GF-D8 (cell line): ENCODE measurements around the gene LAMA5.
"Not testable (repeated sequence)": the region's sequence is repeated elsewhere in the genome, so short reads cannot be mapped to it uniquely, and the experiment has no call there.

Experiments used
- DNase-seq: peaks from one replicate; lab custom pipeline; 2025; lab: John Stamatoyannopoulos, UW

Gene LAMA5

DNA sequence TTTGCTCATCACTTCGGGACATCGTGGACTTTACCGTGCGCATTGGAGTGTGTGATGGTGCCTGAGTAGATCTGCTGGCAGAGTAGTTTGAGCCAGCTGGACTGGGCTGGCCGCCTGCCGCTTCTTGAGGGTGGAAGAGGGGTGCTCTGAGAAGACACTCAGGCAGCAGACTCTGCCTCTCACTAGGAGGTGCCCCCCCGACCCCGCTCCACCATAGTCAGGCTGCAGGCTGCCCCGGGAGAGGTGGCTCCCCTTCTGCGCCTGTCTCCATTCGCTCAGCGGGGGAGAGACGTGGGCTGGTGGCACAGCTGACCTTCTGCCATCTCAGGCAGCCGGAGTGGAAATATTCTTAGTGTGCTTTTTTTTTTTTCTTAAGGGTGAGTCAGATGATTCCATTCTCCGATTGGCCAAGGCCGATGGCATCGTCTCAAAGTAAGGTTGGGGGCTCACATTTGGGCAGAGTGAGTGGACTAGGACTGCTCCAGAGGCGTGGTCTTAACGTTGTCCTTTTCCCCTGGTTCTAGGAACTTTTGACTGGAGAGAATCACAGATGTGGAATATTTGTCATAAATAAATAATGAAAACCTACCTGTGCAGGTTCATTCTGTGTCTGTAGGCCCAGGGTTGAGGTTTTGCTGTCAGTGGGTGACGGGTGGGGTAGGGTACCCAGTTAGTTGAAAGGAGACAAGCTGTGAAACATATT is 21.0 kb upstream of the LAMA5 start:
- no peak for DNase-seq

DNA sequence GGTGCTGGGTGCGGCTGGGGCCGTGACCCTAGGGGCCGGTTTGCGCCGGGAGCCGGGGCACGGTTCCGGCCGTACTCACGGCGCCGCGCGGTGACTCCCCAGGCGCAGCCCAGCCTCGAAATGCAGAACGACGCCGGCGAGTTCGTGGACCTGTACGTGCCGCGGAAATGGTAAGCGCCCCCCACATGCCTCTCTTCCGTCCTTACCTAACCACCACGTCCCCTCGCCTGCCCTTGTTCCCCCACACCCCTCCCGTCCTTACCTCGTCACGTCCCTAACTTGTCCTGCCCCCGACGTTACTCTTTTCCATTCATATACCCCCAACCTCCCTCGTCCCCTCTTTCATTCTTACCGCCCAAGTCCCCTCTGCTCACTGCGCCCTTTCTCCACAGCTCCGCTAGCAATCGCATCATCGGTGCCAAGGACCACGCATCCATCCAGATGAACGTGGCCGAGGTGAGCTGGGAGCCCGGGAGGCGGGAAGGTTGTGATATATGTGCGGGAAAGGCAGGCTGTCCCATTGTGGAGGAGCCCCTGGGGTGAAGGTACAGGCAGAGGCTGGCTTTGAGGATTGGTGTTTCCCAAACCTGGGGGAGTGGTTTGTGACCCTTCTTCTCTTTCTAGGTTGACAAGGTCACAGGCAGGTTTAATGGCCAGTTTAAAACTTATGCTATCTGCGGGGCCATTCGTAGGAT is 20.3 kb upstream of the LAMA5 start:
- DNase-seq: no peak

DNA sequence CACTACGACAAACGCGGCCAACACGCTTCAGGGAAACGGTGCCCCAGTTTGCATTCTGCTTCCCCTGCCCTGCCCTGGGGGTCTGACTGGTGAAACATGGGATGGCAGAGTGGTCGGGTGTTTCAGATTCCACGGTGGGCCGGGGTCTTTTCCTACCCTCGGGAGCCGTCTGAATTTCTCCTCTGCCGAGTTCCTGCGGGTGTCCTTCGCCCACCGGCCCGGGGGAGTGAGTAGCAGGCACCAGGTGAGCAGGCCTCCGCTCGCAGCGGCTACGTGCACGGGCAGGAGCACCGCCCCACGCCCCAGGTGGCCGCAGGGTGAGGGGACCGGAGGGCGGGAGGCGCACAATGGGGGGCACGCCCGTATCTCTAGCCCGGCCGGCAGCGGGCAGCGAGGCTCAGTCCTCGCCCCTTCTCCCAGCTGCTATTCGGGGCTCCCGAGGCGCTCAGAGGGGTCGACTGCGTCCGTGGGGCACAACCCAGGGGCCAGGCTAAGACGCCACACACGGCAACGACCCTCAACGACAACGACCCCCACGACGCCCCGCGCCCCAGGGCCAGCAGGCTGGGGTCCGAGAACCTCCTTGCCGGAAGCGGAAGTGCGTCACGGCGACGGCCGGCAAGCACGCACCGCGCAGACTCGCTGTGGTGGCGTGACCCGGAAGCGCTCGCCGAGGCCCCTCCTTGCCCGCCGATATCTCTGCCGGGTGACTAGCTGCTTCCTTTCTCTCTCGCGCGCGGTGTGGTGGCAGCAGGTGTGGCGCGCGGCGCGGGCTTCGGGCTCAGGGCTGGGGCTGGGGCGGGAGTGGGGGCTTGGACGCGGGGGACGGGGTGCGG is 19.5 kb upstream of the LAMA5 start, which contains the start of gene RPS21:
Gene RPS21 (plus strand): TSS at position 721 of the 836 bp plus-strand sequence. CDS start 236 bp downstream, outside the sequence.
- peak; percentile 70 for DNase-seq

DNA sequence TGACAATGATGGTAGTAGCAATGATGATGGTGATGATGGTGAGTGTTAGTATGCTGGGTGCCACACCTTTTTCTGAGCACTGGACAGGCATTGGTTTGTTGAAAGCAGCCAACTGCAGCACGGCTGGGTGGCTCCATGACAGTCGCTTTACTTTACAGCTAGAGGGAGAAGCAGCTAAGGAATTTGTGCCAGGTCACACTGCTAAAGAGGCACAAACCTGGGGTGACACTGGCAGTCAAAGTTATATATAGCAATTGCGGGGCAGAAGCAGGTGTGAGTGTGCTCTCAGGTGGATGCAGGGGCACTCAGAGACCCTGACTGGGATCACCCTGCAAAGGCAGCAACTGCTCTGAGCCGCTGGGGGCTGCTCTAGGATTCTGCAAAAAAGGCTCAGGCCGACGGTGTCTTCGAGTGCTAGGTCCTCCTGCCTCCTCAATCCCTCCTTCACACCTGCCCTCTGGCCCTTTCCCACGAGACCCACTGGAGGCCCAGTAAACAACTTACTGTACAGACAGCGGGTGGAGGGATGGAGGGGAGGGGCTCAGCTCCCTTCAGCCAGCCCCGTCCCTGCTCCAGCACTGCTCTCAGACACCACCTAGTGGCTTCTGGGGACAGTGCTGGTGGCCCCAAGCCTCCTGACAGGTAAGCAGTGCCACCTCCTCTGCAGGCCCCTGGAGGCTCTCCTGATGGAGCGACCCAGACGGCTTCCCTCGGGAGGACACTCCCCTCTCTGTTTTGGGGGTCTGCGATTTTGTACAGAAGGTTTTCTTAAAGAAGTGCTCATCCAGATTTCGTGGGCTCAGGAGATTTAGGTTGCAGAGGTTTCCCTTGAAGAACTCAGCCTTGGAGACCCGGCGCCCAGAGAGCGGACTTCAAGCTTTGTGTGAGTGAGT is 15.4 kb upstream of the LAMA5 start:
- peak; percentile 10 for DNase-seq

DNA sequence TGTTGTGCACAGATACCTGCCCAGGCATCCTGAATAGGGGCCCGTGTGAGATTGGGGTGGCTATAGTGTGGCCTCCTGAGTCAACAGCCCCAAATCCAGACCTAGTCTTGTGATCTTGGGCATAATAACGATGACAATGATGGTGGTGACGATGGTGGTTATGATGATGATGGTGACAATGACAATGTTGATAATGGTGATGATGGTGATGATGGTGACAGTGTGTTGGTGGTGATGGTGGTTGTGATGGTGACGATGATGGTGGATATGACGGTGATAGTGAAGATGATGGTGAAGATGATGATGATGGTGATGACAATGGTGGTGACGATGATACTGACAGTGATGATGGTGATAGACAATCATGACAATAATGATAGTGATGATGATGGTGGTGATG is 14.7 kb upstream of the LAMA5 start:
- no peak for DNase-seq

DNA sequence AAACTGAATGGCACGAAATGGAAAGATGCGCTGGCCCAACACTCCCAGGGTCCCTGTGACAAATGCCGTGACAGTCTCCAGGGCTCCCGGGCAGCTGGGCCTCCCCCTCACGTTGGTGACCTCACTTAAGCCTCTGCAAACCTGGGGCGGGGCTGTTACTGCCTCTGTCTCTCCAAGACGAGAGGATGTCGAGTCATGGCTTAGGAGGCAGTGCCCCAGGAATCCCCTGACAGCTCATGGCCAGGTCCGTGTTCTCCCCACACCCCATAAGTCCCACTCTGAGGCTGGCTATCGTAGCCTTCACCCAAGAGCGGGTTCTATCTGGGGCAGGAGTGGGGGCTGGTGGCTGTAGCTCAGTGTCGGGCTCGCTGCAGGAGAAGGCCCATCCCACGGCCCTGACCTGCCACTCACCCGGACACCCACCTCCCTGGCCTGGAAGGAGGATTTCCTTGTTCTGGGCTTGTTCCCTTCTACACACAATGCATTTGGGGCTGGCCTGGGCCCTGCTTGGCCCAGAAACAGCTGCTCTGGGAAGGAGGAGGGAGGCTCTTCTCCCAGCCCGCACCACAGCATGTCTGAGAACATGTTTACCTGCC is 14.2 kb upstream of the LAMA5 start:
- no peak for DNase-seq

DNA sequence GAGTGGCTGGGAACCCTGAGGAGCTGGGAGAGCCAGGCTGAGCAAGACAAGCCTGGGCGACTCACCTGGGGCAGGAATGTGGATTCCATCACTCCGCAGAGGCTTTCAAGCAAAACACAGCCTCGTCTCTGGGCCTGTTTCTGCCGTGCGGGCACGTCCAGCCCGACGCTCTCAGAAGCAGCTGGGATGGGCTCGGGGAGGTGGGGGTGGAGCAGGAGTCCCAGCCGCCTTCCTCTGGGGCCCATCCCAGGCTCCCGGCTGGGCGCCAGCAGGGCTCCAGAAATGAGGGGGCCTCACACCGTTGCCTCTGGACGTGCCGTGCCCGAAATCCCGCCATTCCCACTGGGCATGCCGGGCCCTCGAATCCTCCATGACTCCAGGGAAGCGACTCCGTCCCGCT is 11.1 kb upstream of the LAMA5 start:
- DNase-seq: no peak

DNA sequence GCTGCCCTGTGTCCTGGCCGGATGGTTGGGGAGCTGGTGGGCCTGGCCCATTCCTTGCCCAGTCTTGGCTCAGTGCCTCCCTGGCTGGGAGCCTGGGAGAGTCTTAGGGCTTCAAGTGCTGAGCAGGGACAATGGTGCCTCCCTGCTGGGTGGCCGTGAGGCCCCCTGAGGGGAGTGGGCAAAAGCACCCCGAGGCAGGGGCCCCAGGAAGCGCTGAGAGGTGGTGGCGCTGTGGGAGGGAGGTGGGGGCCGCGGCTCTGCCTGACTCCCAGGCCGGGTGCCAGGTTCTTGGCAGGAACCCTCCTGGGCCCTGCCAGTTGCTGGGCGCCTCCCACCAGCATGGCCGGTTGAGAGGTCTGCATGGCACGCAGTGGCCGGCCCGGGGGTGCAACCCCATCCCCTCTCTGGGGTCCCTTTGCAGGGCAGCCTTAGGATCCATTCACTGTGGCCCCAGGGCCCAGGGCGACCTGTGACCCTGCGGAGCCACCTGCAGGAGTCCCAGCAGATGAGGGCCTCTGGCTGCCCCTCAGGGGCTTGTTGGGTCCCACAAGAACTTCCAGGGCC is 10.6 kb upstream of the LAMA5 start:
- no peak for DNase-seq

DNA sequence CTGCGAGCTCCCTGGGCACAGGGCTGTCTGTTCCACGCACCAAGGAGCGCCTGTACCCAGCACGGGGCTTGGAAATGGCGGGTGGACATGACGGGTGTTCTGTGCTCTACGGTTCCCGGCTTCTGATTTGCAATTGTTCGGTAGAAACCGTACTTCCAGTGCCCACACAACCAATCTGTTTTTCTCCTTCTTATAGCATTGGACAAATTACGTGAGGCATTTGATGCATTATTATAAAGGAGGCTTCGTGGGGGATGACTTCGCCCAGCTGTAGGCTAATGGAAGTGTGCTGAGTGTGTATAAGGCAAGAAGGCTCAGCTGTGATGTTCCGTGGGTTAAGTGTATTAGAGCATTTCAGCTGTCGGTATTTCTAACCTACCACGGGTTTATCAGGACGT is 10.0 kb upstream of the LAMA5 start:
- DNase-seq: no peak

DNA sequence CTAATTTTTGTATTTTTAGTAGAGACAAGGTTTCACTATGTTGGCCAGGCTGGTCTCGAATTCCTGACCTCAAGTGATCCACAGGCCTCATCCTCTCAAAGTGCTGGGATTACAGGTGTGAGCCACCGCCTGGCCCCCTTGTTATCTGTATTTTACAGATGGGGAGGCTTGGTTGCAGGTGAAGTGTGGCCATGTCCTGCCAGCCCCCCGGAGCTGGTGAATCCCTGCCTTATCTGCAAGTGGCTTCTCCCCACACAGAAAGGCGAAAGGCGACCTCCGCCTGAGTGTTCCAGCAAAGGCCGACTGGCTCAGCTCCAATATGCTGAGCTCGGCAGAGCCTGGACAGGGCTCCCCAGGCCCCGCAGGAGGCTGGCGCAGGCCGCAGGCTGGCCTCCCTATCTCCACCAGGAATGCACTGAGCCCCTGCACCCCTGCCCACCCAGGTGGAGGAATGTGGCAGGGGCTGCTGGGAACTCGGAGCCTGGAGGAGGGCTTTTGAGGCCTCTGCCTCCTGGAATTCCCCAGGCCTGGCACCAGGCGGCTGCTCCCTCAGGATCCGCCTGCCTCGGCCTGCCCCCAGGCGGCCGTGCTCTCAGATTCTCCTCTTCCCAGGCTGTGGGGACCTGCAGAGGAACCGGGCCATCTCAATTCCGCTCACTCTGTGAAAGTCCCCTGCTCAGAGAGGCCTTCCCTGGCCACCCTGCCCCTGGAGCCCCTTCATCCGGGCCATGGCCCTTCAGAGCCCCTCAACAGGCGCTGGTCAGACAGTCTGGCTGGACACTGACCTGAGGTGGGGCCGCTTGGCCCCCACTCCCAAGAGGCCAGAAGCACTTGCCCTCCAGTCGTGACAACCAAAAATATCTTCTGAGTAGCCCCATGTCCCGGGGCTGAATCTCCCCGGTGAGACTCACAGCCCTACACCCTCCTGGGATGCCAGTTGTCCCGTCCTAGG is 9.3 kb upstream of the LAMA5 start:
- no peak for DNase-seq

DNA sequence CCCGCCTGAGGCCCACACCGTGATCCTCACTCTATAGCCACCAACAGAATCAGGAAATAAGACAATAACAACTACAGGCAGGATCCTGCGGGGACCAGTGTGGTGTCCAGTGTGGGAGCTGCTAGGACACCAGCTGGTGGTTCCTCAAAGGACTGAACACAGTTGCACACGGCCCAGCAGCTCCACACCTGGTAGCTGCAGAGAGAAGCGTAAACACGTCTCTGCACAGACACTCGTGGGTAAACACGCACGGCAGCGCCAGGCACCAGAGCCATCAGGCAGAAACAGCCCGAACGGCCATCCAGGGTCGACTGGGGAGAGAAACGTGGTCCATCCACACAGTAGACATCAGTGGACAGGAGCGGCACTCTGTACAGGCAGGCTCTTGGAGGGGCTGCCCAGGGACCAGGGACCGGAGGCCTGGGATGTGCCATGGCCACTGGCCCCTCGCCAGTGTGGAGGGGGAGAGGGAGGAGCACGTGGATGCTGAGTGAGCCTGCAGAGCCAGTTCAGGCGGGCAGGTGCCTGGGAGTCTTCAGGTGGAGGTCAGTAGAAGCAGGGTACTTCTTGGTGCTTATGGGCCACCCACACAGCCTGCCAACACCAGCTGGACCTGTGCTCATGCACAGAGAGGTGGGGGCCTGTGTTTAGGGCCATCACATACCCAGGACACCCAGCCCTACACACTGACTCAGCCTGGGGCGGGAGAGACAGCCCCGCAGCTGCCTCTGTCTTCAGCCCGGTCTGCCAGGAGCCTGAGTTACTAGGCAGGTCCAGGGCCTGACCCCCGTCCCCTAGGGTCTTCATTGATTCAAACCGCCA is 7.4 kb upstream of the LAMA5 start:
- no peak for DNase-seq

DNA sequence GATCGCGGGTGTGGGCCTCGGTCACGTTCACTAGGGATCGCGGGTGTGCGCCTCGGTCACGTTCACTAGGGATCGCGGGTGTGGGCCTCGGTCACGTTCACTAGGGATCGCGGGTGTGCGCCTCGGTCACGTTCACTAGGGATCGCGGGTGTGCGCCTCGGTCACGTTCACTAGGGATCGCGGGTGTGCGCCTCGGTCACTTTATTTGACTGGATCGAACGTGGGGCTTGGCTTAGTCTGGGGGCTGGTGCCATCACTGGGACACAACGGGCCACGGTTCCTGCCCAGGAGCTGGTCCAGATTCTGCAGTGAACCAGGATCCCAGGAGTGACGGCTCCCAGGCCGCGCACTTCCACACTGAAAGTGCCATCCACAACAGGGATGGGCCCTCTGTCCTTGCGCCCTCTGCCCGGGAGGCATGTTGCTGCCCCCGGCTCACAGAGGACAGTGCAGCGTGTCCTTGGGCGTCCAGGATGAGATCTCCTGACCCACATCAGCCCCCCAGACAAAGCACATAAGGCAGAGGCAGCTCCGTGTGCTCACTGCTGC is 6.6 kb upstream of the LAMA5 start:
- DNase-seq: not testable (repeated sequence)

DNA sequence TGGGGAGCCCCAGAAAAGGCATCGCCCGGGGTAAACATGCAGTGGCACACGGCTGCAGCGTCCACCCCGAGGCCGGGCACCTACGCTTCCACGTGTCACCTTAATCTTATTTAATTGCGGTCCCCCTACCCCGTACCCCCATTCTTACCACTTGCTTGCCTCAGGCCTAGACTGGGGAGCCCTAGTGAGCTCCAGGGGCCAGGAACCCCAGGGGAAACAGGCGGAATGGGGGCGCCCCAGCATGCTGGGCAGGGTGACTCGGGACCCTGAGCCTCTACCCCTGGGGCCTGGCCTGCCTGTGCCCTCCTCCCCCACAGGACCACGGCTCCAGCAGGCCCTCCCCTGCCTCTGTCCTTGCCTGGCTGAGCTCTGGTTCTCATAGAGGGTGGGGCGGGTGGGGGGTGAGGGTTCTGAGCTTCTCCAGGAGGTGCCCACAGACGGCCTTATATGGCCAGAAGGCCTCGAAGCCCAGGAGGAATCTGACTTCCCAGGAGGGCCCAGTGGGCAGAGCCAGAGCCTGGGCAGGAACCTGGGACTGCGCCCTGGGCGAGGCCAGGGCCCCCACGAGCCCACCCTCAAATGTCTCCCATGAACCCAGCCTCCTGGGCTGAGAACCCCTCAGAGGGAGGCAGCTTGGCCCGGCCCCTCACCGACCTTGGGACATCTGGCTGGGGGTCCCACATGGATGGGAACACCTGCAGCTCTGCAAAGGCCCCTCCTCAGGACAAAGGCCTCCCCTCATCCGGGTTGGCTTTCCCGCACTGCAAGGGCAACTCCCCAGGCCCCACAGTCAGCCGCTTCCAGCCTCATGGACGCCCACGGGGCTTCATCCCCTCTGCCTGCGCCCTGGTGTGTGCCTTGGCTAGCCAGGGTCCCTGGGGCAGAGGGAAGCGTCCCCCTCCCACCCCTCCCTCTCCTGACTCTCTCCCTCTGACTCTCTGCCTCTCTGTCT is 5.2 kb upstream of the LAMA5 start:
- DNase-seq: no peak

DNA sequence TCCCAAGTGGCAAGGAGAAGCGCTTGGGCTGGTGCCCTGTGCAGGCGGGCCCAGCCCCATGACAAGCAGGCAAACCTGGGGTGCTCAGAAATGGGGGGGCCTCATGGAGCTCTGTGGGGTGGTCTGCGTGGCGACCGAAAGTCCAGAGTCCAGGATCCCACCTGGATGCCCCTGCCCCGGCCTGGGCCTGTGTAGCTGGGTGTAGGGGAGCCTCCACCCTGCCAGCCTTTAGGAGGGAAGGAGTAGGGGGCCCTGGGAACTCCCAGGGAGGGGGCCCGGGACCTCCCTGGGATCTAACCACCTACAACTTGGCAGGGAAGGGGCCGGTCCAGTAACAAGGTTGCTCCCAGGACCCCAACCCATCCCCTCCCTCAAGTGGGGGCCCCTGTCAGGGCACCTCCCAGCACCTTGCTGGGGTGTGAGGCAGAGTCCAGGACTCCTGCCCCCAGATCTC is 4.5 kb upstream of the LAMA5 start:
- DNase-seq: no peak

DNA sequence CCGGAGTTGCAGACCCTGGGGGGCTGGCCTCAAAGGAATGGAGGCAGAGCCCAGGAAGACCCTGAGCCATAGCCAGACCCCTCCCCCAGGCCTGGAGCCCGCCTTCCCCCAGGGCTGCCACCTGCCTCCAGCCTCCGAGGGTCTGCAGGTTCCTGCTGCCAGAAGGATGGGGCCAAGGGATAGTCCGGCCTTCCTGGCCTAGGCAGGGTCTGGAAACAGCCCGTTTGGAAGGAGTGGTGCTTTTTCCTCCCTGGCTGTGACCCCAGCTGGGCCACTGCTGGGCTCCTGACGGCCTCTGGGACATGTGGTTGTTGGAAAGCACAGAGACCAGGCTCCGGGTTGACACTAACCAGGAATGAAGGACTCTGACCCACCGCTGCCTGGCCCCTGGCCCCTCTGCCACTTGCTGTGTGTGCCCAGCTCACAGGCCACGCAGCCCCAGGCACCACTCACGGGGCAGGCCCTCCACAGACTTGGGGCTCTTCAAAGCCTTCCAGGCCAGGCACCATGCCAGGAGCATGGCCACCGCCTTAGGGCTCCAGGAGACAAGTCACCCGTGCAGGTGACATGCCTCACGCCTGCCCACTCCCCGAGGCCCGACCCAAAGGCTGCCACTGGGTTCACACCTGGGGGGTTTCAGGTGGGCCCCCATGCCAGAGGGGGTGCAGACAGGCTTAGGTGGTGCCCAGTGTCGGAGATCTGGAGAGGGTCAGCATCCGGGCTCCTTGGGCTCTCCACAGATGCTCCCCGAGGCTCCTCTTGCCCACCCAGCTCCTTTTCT is 3.9 kb upstream of the LAMA5 start:
- DNase-seq: no peak

DNA sequence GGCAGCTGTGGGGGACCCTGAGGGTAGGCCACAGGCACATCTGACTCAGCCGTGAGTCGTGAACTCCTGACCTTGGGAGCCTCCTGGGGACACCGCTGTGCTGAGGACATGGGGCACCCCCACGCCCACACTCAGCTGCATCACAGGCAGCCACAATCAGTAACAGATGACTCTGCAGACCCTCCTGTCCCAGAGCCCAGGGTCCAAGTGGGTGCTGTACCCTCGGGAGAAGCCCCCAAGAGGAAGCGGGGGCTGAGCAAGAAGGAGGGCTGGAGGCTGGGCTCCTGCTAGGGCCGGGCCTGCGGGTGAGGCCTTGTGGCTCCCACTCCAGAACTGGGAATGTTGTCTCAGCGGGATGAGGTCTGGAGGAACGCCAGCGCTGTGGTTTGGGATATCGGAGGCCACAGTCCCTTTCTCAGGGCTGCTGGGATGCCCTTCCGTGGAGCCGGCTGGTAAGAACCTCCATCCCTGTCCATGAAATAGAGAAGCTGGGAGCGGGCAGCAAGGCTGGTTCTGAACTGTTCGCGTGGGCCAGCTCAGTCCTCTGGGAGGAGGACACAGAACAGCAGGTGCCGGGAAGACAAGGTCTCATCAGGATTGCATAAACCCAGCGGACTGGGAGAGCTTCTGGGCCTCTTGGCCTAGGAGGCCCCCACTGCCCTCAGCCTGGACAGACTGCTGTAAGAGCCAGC is 3.1 kb upstream of the LAMA5 start:
- no peak for DNase-seq
